ACHN (cell line): Measurements from ENCODE around the gene TERT.
A peak's percentile ranks its signal among the peaks of the same experiment; 100 is the strongest.
"Not testable (repeated sequence)": the region's sequence is repeated elsewhere in the genome, so short reads cannot be mapped to it uniquely, and the experiment has no call there.

Experiments used
- DNase-seq: peaks from one replicate; pipeline ENCODE4 v3.0.0-alpha.2; 2015
- in situ Hi-C: cut with HindIII; loops from 2 replicates; pipeline ENCODE4 v1.10.0; 2017; ENCODE audit warnings: low sequenced_read_pairs, low pct_ligation_motif_present, low pct_unique_long_range_greater_than_20kb

Gene TERT

GRCh38 chr5:1294835-1295649 lies at the start of gene TERT:
Gene TERT, minus strand, starts transcription at chr5:1295068. Its CDS starts 79 bp downstream, at chr5:1294989.
- in situ Hi-C loops: no loop called here
- DNase-seq: no peak

GRCh38 chr5:1343931-1344901 lies 49.3 kb upstream of the TERT start:
- peak; percentile 16 for DNase-seq
- in situ Hi-C loops: no loop called here

GRCh38 chr5:1343315-1343751 lies 48.5 kb upstream of the TERT start:
- in situ Hi-C loops: no loop called here
- no peak for DNase-seq

- in situ Hi-C loops, DNase-seq: not testable (repeated sequence)
Measured at GRCh38 chr5:1342711-1343110, 47.8 kb upstream of the TERT start.

- DNase-seq: no peak
- in situ Hi-C loops: no loop called here
Measured at GRCh38 chr5:1342268-1342667, 47.4 kb upstream of the TERT start.

- in situ Hi-C loops: no loop called here
- DNase-seq: no peak
Measured at GRCh38 chr5:1341863-1342262, 47.0 kb upstream of the TERT start.

GRCh38 chr5:1339818-1340210 lies 44.9 kb upstream of the TERT start:
- DNase-seq, in situ Hi-C loops: not testable (repeated sequence)

GRCh38 chr5:1339139-1339817 lies 44.4 kb upstream of the TERT start:
- in situ Hi-C loops: not testable (repeated sequence)

GRCh38 chr5:1338506-1339070 lies 43.7 kb upstream of the TERT start:
- no peak for DNase-seq
- in situ Hi-C loops: no loop called here

More at GRCh38 chr5:1339139-1339817, 44.4 kb upstream of the TERT start:
- not testable (repeated sequence) for DNase-seq

- no peak for DNase-seq
- in situ Hi-C loops: no loop called here
Measured at GRCh38 chr5:1338196-1338490, 43.3 kb upstream of the TERT start.

GRCh38 chr5:1337489-1338195 lies 42.8 kb upstream of the TERT start:
- DNase-seq: no peak
- in situ Hi-C loops: no loop called here

- no peak for DNase-seq
- in situ Hi-C loops: no loop called here
Measured at GRCh38 chr5:1336749-1337488, 42.1 kb upstream of the TERT start.

- in situ Hi-C loops: no loop called here
- no peak for DNase-seq
Measured at GRCh38 chr5:1336106-1336561, 41.3 kb upstream of the TERT start.

GRCh38 chr5:1335540-1336095 lies 40.8 kb upstream of the TERT start:
- in situ Hi-C loops: no loop called here

GRCh38 chr5:1334831-1335539 lies 40.1 kb upstream of the TERT start:
- in situ Hi-C loops: no loop called here
- no peak for DNase-seq

More at GRCh38 chr5:1335540-1336095, 40.8 kb upstream of the TERT start:
- no peak for DNase-seq

- no peak for DNase-seq
- in situ Hi-C loops: no loop called here
Measured at GRCh38 chr5:1333986-1334385, 39.1 kb upstream of the TERT start.
